NCI-H510A (cell line): ENCODE measurements around the gene PPP1R2.

Experiments
- DNase-seq: peaks from one replicate; lab custom pipeline; 2025; lab: John Stamatoyannopoulos, UW

The PPP1R2 gene

GRCh38 chr3:195565716-195566115 is 22.6 kb upstream of the PPP1R2 start:
- DNase-seq, result no peak

- no peak for DNase-seq
Measured at GRCh38 chr3:195563317-195563716, 20.2 kb upstream of the PPP1R2 start.

- DNase-seq, result no peak
Measured at GRCh38 chr3:195559723-195560409, 16.7 kb upstream of the PPP1R2 start.

- DNase-seq, result peak; percentile 71
Measured at GRCh38 chr3:195558602-195559001, 15.5 kb upstream of the PPP1R2 start.

GRCh38 chr3:195557322-195557721 is 14.2 kb upstream of the PPP1R2 start:
- no peak for DNase-seq

GRCh38 chr3:195556390-195556789 is 13.3 kb upstream of the PPP1R2 start:
- no peak for DNase-seq

- no peak for DNase-seq
Measured at GRCh38 chr3:195555110-195555509, 12.0 kb upstream of the PPP1R2 start.

GRCh38 chr3:195554458-195554857 is 11.3 kb upstream of the PPP1R2 start:
- DNase-seq, result no peak

GRCh38 chr3:195553268-195553667 is 10.1 kb upstream of the PPP1R2 start:
- no peak for DNase-seq

GRCh38 chr3:195551381-195551978 is 8.4 kb upstream of the PPP1R2 start:
- DNase-seq, result no peak

- no peak for DNase-seq
Measured at GRCh38 chr3:195550723-195551122, 7.6 kb upstream of the PPP1R2 start.

GRCh38 chr3:195549931-195550519 is 6.9 kb upstream of the PPP1R2 start:
- no peak for DNase-seq

- no peak for DNase-seq
Measured at GRCh38 chr3:195548987-195549386, 5.9 kb upstream of the PPP1R2 start.

- no peak for DNase-seq
Measured at GRCh38 chr3:195548501-195548900, 5.4 kb upstream of the PPP1R2 start.

- no peak for DNase-seq
Measured at GRCh38 chr3:195548006-195548405, 4.9 kb upstream of the PPP1R2 start.

GRCh38 chr3:195546130-195546560 is 3.0 kb upstream of the PPP1R2 start:
- DNase-seq, result no peak

GRCh38 chr3:195544634-195545033 is 1.5 kb upstream of the PPP1R2 start:
- DNase-seq, result no peak

GRCh38 chr3:195544230-195544536 is 1.1 kb upstream of the PPP1R2 start:
- DNase-seq, result no peak

- no peak for DNase-seq
Measured at GRCh38 chr3:195543500-195544229, 540 bp upstream of the PPP1R2 start.

- no peak for DNase-seq
Measured at GRCh38 chr3:195542316-195542697, 818 bp downstream of the PPP1R2 start.

GRCh38 chr3:195540511-195540910 is 2.6 kb downstream of the PPP1R2 start:
- no peak for DNase-seq

GRCh38 chr3:195540027-195540426 is 3.1 kb downstream of the PPP1R2 start:
- no peak for DNase-seq

GRCh38 chr3:195539479-195539878 is 3.6 kb downstream of the PPP1R2 start:
- DNase-seq, result no peak
